Tibial nerve (tissue), 3 donors: ENCODE measurements around the gene B9D1.
A peak's percentile ranks its signal among the peaks of the same experiment; 100 is the strongest.

ENCODE experiments used
- POLR2A ChIP-seq, 2 donors: fragments of 450-650 bp; IDR thresholded peaks; one replicate each; pipeline ENCODE4 v1.6.1; 2017; ENCODE audit warnings: antibody characterized with exemption in 2 of 2, mild to moderate bottlenecking in 2 of 2, moderate library complexity in 2 of 2
- TF ChIP-seq, protein P1 (sequence below), 5 experiments: fragments of 200-600 bp in 3 of 5; fragments of 450-650 bp in 2 of 5; sonication (generic) in 3 of 5; IDR thresholded peaks; one replicate each; pipeline ENCODE4 v1.5.1; 2016 to 2019; ENCODE audit warnings: antibody characterized with exemption in 5 of 5, mild to moderate bottlenecking in 3 of 5, moderate library complexity in 2 of 5

DNA sequence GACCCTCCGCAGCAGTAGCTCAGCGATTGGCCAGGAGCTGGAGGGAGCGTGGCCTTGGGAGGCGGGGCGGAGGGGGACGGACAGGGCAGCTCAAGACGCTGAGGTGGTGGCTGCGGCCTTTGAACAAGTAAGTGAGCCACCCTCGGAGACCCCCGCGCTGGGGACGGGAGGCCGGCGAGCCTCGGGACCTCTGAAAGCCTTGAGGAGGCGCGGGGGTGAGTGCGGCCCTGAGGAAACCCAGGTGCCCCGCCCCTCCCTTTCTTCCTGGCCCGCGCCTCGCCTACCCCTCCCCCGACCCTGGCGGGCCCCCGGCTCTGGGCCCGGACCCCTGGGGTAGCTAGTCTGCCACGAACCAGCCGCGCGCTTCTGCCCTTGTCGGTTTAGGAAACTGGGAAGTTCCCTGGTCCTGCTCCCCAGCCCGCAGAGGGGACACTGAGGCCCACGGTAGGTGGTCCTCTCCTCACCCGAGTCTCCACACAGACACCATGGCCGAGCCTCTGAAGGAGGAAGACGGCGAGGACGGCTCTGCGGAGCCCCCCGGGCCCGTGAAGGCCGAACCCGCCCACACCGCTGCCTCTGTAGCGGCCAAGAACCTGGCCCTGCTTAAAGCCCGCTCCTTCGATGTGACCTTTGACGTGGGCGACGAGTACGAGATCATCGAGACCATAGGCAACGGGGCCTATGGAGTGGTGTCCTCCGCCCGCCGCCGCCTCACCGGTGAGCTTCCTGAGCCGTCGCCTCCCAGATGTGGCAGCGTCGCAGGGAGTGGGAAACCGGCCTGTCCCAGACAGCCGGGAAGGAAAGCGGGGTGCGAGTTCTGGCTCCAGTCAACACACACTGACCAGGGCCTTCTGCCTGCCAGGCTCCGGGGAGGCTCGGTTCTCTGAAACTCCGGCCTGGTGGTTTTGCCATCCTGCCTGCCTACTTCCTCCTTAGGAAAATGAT lies 16.2 kb upstream of the B9D1 start, which contains the start of gene MAPK7:
- TF ChIP-seq, protein P1, sequence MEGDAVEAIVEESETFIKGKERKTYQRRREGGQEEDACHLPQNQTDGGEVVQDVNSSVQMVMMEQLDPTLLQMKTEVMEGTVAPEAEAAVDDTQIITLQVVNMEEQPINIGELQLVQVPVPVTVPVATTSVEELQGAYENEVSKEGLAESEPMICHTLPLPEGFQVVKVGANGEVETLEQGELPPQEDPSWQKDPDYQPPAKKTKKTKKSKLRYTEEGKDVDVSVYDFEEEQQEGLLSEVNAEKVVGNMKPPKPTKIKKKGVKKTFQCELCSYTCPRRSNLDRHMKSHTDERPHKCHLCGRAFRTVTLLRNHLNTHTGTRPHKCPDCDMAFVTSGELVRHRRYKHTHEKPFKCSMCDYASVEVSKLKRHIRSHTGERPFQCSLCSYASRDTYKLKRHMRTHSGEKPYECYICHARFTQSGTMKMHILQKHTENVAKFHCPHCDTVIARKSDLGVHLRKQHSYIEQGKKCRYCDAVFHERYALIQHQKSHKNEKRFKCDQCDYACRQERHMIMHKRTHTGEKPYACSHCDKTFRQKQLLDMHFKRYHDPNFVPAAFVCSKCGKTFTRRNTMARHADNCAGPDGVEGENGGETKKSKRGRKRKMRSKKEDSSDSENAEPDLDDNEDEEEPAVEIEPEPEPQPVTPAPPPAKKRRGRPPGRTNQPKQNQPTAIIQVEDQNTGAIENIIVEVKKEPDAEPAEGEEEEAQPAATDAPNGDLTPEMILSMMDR (IDR thresholded peaks at IDR 0.05), result no peak
- TF ChIP-seq POLR2A (IDR thresholded peaks at IDR 0.05), result peak; percentile 50 to 53
